GM21381 (cell line): ENCODE measurements around the gene INTS14.
"Not testable (repeated sequence)": the region's sequence is repeated elsewhere in the genome, so short reads cannot be mapped to it uniquely, and the experiment has no call there.

Experiments
- ATAC-seq: cut with Tn5 transposase; IDR thresholded peaks from one replicate; pipeline ENCODE4 v1.9.1; 2021; ENCODE audit warnings: mild to moderate bottlenecking, moderate library complexity; ENCODE audit not compliant: unreplicated experiment

Gene INTS14

DNA sequence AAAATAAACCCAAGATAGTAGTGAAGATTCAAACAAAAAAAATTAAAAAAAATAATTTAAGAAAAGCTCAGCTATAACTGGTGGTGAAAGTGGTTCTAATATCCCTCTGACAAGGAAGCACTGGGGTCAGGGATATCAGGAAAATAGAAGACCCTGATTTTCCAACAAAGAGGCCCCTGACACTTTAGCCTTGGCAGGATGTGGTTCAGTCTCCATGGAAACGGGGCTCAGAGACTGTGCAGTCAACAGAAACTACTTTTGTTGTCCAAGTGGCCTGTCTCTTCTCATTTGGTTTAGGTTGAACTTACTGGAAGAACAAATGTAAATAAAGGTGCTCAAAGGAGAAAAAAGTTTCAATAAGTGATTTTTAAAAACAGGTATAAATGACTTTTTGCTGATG lies 27.2 kb downstream of the INTS14 start:
- no peak for ATAC-seq

- no peak for ATAC-seq
Measured at GRCh38 chr15:65580287-65580686, 30.6 kb downstream of the INTS14 start.

GRCh38 chr15:65579762-65580161 lies 31.2 kb downstream of the INTS14 start:
- ATAC-seq = no peak

DNA sequence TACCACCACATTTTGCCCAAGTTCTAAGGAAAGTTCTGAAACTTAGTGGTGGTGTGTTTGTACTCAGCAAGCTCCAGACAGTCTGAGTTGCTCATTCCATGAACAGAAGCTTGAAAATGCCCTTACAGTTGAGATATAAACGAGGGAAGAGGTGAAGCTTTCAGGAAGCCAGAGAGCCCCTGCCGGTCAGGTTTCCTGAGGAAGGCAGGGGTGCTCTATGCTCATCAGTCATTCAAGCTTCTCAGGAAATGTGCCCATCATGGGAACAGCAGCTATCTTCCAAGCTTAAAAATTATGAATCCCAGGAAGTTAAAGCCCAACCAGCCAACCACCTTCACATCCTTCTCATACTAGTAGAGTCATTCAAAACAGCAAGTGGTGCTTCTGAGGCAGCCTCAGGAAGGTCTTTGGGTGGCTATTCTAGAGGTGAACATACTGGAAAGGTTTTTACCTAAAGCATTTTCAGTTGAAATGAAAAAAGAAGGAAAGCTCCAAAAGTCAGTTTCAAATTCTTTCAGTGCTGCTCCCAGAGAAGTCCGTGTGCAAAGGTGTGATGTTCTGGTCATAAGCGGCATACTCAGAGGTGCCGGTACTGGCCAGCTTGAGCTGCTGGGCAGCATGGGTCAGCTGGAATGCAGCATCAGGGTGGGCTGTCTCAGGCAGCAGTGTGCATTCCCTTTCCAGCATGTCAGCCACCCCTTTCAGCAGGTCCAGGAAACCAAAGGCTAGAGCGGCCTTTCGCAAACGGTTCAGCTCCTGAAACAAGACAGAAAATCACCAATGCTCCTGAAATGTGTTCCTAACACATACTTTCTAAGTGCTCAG lies 31.8 kb downstream of the INTS14 start:
- ATAC-seq = no peak

- no peak for ATAC-seq
Measured at GRCh38 chr15:65577129-65577996, 33.6 kb downstream of the INTS14 start.

DNA sequence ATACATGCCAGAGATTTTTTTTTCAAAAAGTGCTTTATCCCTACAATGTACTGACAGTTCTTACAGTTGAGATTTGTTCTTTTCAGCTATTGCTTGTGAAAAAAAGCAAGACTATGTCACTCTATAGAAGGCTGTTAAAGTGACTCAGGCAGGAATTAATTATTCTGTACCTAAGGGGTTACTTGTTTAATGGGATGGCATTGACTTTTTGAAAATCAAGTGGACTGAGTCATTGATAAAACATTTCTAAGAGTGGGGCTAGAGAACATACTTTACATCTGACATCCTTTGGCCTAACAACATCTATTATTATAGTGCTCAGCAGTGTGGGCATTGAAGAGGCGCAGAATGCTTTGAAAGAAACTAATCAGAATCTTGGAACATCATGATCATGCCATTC lies 34.3 kb downstream of the INTS14 start:
- ATAC-seq = no peak

DNA sequence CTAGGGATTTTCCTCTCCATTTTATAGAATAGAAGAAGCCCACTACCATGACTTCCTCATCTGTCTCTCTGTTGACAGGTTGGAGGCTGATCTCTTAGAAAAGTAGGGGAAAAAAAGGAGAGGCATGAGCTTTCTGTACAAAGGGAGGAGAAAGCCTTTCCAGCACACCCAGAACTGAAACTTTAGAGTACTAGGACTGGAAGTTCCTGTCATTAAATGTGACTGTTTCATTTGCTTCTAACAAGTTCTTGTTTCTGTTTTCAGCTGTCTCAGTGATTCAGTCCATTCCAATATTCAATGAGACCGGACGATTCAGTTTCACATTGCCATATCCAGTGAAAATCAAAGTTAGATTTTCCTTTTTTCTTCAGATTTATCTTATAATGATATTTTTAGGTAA lies 39.0 kb downstream of the INTS14 start:
- no peak for ATAC-seq

DNA sequence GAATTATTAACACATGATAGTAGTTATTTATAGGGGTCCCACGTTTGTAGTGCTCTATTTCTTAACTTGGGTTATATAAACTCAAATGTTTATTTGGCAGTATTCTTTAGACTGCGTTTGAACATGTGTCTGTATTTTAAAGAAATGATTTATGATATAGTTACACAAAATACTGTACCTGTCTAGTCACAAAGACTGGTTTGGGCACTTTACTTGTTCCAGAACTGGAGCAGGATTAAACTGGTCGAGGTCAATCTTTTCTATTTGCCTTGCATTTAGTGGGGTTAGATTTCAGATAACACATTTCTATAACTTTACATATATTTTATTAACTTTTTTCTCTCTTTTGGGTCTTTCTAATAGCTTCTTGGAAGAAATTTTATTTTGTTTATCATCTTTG lies 41.2 kb downstream of the INTS14 start:
- ATAC-seq = no peak

DNA sequence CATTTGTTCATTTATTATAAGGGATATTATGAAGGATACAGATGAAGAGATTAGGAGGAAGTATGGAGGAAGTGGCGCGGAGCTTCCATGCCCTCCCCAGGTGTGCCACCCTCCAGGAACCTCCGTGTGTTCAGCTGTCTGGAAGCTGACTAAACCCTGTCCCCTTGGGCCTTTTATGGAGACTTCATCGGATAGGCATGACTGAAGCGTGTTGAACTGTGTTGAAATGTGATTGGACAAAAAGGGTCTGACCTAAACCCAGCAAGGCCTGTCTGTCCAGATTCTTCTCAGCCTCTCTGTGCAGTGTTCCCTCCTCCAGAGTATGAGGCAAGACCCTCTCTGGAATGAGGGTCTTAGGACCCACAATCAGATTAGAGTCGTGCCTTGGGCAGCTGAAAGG lies 49.0 kb downstream of the INTS14 start:
- no peak for ATAC-seq

GRCh38 chr15:65559941-65560340 lies 51.0 kb downstream of the INTS14 start:
- ATAC-seq = no peak

DNA sequence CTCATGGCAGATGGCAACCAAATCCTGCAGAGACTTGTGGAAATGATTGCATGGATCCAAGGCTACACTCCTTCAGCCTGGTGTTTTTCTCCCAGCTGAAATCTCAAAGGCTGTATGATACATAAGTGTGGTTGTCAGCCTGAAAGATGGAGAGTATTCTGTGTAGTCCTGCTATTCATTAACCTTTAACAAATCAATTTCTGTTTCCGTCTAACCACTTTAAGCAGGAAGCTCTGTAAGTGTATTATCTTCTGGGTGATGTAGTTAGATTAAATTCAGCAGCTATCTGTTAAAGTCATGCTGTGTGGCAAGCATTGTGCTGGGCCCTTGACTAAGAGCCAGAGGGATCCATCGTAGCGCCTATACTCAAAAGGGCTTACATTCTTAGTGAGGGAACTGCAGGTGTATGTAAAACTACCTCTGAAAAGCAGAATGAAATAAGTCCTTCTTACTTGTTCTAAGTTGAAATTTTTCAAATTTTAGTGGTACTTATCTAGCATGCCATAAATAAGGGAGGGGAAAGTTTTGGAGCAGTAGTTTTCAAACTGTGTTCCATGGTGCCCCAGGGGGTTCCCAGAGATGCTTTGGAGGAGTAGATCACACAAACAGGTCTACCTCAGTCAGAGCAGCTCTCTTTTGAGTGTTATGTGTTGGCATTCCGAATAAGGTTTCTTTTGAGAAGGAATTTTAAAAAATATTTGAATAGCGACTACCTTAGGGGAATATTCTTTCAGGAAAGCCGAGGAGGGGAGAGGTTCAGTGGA lies 51.8 kb downstream of the INTS14 start:
- no peak for ATAC-seq

DNA sequence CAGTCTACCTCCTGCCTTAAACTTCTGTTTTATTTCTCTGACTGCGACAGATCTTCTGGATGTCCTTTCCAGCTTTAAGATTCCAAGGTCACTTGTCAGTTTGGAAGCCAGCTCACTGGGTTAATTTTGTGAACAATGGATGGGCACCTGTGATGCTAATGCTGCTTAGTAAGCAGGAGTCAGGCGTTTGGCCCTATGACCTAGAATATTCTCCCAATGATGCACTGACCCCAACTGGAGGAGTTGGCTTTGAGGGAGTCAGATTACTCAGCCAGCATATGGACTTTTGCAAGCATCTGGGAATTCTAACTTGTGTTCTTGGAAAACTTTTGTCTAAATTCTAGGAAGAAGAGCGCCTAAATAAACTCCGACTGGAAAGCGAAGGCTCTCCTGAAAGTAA lies 52.6 kb downstream of the INTS14 start:
- ATAC-seq = no peak

DNA sequence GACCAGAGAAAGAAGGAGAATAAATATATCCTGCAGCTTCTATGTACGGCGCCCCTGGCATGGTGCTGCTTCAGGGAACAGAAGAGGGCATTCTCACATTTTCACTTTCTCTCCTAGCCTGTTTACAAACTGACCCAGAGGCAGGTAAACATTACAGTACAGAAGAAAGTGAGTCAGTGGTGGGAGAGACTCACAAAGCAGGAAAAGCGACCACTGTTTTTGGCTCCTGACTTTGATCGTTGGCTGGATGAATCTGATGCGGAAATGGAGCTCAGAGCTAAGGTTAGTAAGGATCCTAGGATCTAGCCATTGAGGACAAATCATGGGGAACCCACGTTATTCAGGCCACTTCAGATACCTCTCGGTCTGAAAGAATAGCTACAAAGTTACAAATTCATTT lies 54.3 kb downstream of the INTS14 start:
- ATAC-seq = no peak

DNA sequence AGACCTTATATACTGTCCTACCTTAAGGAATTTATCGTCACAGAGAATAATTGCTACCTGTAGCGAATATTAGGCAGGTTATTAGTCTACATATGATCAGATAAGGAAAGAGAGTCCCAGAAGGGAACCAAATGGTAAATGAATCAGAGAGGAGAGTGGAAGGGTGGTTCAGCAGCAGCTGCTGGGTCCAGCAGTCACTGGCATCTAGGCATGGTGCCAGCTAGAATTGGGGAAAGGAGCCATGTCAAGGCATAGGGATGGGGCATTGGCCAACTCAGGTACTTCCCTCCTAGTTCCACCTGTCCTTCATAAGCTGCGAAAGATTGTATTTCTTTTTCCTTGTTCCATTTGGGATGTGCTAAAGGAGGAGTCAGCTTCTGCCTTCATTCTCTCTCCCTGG lies 57.2 kb downstream of the INTS14 start:
- no peak for ATAC-seq

DNA sequence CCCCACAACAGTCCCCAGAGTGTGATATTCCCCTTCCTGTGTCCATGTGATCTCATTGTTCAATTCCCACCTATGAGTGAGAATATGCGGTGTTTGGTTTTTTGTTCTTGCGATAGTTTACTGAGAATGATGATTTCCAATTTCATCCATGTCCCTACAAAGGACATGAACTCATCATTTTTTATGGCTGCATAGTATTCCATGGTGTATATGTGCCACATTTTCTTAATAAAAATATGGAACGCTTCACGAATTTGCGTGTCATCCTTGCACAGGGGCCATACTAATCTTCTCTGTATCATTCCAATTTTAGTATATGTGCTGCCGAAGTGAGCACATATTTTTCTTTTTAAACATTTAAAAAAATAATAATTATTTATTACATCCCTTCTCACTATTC lies 58.1 kb downstream of the INTS14 start:
- ATAC-seq = not testable (repeated sequence)

DNA sequence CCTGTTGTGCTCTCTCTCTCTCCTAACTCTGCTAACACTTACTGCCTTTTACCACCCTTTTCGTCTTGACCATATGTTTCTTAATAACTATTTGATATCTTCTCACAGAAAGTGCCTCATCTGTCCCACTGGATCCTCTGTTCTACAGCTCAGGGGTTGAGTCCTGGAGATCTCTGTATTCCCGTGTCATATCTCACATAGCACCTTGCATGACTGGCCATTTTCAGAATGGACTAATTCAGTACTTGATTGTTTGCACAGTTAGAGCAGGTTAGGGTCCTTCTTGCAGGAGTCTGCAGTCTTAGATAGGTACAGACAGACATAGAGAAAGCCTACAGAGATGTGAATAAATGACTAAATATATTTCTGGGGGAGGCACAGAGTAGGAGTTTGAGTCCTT lies 59.7 kb downstream of the INTS14 start:
- no peak for ATAC-seq

- ATAC-seq = no peak
Measured at GRCh38 chr15:65550681-65551098, 60.2 kb downstream of the INTS14 start.

DNA sequence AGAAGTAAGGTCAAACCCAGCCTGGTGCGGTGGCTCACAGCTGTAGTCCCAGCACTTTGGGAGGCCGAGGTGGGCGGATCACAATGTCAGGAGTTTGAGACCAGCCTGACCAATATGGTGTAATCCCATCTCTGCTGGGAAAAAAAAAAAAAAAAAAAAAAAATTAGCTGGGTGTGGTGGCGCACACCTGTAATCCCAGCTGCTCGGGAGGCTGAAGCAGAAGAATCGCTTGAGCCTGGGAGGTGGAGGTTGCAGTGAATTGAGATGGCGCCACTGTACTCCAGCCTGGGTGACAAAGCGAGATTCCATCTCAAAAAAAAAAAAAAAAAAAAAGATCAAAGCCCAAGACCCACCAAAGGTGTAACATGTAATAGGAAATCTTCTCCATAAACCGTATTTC lies 61.6 kb downstream of the INTS14 start:
- not testable (repeated sequence) for ATAC-seq

DNA sequence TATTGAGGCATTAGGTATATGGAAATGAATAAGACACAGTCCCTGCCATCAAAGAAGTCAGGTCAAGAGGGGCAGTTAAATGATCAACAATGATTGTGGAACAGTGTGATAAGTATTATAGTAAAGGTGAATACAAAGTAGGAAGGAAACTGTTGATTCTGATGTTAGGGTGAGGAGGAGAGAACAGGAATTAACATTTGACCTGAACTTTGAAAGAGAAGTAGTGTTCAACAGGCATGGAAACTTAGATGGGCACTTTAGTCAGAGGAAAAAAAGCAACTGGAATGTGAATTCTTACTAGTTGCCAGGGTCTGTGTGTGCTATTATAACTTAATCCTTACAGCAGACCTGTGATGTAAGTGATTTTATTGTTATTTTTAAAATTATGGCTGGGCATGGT lies 63.1 kb downstream of the INTS14 start:
- no peak for ATAC-seq

- no peak for ATAC-seq
Measured at GRCh38 chr15:65541231-65541820, 69.6 kb downstream of the INTS14 start.

- ATAC-seq = no peak
Measured at GRCh38 chr15:65540314-65540713, 70.6 kb downstream of the INTS14 start.
